Measurements from ENCODE around the gene TSPAN5. TPM values are rescaled to one million over a fixed set of nuclear protein-coding genes. Genes with fewer than 3 reads are reported as not detected.
"Not testable (repeated sequence)": the region's sequence is repeated elsewhere in the genome, so short reads cannot be mapped to it uniquely, and the experiment has no call there.

Gene TSPAN5
- polyA plus RNA-seq, 1 experiment, result 190 TPM

DNA sequence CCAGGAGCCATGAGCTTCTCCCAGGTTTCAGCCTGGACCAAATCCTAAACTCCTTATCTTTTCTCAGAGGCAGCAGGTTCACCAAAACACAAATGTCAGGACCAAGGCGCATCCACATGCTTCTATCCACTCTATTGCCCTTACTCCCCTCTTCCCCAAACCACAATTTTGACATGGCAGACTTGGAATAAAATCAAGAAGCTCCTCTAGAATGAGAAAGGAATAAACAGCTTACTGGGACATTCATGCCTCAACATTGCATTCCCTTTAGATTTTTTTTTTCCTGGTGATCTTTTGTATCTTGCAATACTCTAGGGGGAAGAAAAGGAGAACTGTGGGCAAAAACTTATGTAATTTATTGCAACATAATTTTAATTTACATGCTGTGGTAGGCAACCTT is 119.1 kb downstream of the TSPAN5 start:
- ChIA-PET CTCF (no interaction called here), POLR2A (interaction anchor here (0.6 kb wide), 1 partner anchor 388 kb away, joined by 4 read pairs; no protein-coding TSS in a partner anchor)
- Histone ChIP-seq H3K9me3 (ENCODE audit: control insufficient read depth, insufficient read depth, low read length) (peaks cover 6% of the 10 kb centered on the region; the same call in 1 of the 2 replicates), H3K4me3 (ENCODE audit: low read depth, low read length) (no peak overlapping the region), H3K27me3 (ENCODE audit: control insufficient read depth, insufficient read depth, low read length) (no peaks in the 10 kb centered on the region), H3K27ac (ENCODE audit: low read depth, low read length) (no peak overlapping the region)
- TF ChIP-seq, protein P1, sequence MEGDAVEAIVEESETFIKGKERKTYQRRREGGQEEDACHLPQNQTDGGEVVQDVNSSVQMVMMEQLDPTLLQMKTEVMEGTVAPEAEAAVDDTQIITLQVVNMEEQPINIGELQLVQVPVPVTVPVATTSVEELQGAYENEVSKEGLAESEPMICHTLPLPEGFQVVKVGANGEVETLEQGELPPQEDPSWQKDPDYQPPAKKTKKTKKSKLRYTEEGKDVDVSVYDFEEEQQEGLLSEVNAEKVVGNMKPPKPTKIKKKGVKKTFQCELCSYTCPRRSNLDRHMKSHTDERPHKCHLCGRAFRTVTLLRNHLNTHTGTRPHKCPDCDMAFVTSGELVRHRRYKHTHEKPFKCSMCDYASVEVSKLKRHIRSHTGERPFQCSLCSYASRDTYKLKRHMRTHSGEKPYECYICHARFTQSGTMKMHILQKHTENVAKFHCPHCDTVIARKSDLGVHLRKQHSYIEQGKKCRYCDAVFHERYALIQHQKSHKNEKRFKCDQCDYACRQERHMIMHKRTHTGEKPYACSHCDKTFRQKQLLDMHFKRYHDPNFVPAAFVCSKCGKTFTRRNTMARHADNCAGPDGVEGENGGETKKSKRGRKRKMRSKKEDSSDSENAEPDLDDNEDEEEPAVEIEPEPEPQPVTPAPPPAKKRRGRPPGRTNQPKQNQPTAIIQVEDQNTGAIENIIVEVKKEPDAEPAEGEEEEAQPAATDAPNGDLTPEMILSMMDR (IDR thresholded peaks at IDR 0.05; ENCODE audit: low read depth, low read length), result no peak
- no peak for DNase-seq (ENCODE audit: low read depth, low spot score)

DNA sequence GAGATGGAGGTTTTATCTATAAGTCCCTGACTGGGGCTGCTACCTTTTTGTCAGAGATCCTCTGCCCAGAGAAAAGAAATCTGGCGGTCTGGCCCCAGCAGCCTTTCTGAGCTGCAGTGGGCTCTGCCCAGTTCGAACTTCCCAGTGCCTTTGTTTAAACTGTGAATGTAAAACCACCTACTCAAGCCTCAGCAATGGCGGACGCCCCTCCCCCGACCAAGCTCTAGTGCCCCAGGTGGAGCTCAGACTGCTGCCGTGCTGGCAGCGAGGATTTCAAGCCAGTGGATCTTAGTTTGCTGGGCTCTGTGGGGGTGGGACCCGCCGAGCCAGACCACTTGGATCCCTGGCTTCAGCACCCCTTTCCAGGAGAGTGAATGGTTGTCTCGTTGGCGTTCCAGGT is 121.8 kb downstream of the TSPAN5 start:
- peaks cover 6% of the 10 kb centered on the region; the same call in 1 of the 2 replicates for H3K9me3 ChIP-seq (ENCODE audit: control insufficient read depth, insufficient read depth, low read length)
- POLR2A ChIA-PET, result no interaction called here
- no peak overlapping the region for H3K27ac ChIP-seq (ENCODE audit: low read depth, low read length)
- CTCF ChIA-PET, result interaction anchor here (2.2 kb wide), 1 partner anchor 11 kb away, joined by 6 read pairs; no protein-coding TSS in a partner anchor
- no peak overlapping the region for H3K4me3 ChIP-seq (ENCODE audit: low read depth, low read length)
- H3K27me3 ChIP-seq (ENCODE audit: control insufficient read depth, insufficient read depth, low read length), result no peaks in the 10 kb centered on the region
- TF ChIP-seq, protein P1 (IDR thresholded peaks at IDR 0.05; ENCODE audit: low read depth, low read length), result no peak
- DNase-seq (ENCODE audit: low read depth, low spot score), result no peak

DNA sequence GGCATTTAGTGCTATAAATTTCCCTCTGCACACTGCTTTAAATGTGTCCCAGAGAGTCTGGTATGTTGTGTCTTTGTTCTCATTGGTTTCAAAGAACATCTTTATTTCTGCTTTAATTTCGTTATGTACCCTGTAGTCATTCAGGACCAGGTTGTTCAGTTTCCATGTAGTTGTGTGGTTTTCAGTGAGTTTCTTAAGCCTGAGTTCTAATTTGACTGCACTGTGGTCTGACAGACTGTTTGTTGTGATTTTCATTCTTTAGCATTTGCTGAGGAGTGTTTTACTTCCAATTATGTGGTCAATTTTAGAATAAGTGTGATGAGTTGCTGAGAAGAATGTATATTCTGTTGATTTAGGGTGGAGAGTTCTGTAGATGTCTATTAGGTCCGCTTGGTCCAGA is 124.3 kb downstream of the TSPAN5 start:
- H3K4me3 ChIP-seq (ENCODE audit: low read depth, low read length); H3K27me3 ChIP-seq (ENCODE audit: control insufficient read depth, insufficient read depth, low read length); H3K27ac ChIP-seq (ENCODE audit: low read depth, low read length); DNase-seq (ENCODE audit: low read depth, low spot score); CTCF ChIA-PET; POLR2A ChIA-PET; H3K9me3 ChIP-seq (ENCODE audit: control insufficient read depth, insufficient read depth, low read length): not testable (repeated sequence)

DNA sequence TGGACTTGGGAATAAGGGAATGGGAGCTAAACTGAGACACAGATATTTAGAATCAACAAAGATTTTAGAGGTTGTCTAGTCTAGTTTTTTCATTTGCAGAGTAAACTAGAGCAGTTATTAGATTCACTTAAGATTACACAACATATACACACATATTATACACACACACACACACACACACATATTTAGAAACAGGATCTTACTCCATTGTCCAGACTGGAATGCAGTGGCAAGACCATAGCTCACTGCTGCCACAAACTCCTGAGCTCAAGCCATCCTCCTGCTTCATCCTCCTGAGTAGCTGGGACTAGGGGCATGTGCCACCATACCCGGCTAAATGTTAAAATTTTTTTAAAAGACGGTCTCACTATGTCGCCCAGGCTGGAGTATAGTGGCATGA is 127.8 kb downstream of the TSPAN5 start:
- Histone ChIP-seq H3K27me3 (ENCODE audit: control insufficient read depth, insufficient read depth, low read length) (no peaks in the 10 kb centered on the region), H3K4me3 (ENCODE audit: low read depth, low read length) (no peak overlapping the region), H3K27ac (ENCODE audit: low read depth, low read length) (no peak overlapping the region), H3K9me3 (ENCODE audit: control insufficient read depth, insufficient read depth, low read length) (no peaks in the 10 kb centered on the region)
- DNase-seq (ENCODE audit: low read depth, low spot score), result no peak
- POLR2A ChIA-PET, result interaction anchor here (0.6 kb wide), 1 partner anchor 147 kb away, joined by 5 read pairs; no protein-coding TSS in a partner anchor
- CTCF ChIA-PET, result interaction anchor here (1.5 kb wide), 1 partner anchor 63 kb away, joined by 6 read pairs; no protein-coding TSS in a partner anchor
- TF ChIP-seq, protein P1 (IDR thresholded peaks at IDR 0.05; ENCODE audit: low read depth, low read length), result no peak

DNA sequence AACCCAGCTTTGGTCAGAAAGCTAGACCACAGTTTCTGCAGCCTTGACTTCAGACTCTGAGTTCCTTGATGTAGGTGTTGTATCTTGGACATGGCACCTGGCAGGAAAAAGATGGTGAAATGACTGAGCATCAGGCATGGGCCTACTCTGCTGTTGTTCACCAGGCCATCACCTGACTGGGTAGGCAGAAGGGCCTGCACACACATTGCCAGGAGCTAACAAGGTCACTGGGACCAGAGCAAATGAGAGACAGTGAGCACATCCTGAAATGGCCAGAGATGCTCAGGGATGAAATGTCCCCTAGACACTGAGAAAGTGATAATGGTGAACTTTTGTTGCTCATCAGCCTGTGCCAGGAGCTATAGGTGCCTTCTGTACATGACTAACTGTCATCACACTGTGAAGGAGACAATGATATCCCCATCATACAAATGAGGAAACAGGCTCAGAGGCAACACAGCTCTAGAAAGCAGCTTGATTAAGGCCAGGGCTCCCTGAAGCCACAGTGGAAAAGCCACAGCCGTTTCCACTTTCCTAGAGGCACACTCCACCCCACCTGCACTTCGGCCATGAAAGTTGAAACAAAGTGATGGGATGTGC is 128.3 kb downstream of the TSPAN5 start:
- no peak for DNase-seq (ENCODE audit: low read depth, low spot score)
- TF ChIP-seq, protein P1 (IDR thresholded peaks at IDR 0.05; ENCODE audit: low read depth, low read length), result no peak
- no peaks in the 10 kb centered on the region for H3K9me3 ChIP-seq (ENCODE audit: control insufficient read depth, insufficient read depth, low read length)
- POLR2A ChIA-PET, result no interaction called here
- CTCF ChIA-PET, result interaction anchor here (1.5 kb wide), 1 partner anchor 62 kb away, joined by 6 read pairs; no protein-coding TSS in a partner anchor
- no peak overlapping the region for H3K4me3 ChIP-seq (ENCODE audit: low read depth, low read length)
- no peak overlapping the region for H3K27ac ChIP-seq (ENCODE audit: low read depth, low read length)
- H3K27me3 ChIP-seq (ENCODE audit: control insufficient read depth, insufficient read depth, low read length), result no peaks in the 10 kb centered on the region

All from AG04450 (cell line).